GM12873 (cell line): ENCODE data around the gene FCRL6.
A peak's percentile ranks its signal among the peaks of the same experiment; 100 is the strongest.

Experiments
- CTCF ChIP-seq: IDR thresholded peaks from 2 replicates; pipeline ENCODE4 v1.5.1; 2012; ENCODE audit warnings: low read depth, mild to moderate bottlenecking, moderate library complexity, low read length, control low read depth; ENCODE audit not compliant: insufficient read depth; ENCODE audit errors: missing control alignments

The FCRL6 gene

GRCh38 chr1:159800177-159800930, 1.8 kb upstream of the FCRL6 start:
- TF ChIP-seq CTCF: no peak

DNA sequence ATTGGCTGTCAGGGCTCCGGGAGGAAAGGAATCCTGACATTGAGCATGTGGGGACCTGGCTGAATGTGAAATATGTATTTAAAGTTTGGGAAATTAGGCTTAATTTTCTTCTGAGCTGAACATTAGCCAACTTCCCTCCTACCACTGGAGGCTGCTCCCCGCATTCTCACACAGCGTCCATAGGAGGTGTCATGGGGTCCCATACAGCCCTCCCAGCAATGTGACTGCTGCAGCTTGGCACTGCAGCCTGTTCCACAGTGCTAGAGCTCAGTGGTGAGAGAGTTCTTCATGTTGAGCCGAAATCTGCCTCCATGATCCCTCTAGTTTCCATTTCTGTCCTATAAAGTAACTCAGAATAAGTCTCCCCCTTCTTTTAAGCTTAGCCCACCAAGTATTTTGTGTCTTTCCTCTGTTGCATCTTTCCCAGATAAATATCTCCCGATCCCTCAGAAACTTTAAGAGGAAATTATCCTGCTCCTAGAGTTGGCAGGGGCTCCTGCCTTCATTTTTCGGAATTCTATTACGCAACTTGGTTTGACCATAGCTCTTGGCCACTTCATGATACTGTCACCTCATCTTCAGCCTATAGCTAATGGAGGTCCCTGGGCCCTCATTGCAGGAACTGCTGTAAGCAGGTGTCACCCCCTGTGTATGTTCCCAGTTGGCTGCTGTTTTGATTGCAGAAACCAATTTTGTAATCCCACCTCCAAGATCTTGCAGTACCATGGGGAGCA, 2.0 kb downstream of the FCRL6 start:
- no peak for TF ChIP-seq CTCF

DNA sequence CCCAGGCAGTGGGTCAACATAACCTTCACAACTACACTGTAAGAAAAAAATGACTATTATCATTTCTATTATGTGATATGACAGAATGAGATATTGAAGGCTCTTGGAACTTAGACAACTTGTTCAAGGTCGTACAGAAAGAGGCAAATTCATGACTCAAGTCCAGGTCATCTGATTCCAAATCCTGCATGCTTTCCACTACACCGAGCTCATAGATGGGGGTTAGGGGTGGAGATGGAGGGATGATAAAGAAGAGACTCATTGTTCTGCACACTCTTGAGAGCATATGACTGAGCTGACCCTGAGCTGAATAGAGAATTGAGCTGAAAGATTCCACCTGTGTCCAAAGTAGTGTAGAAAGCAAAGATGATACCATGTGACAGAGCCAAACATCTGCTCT, 2.8 kb downstream of the FCRL6 start:
- TF ChIP-seq CTCF: no peak

DNA sequence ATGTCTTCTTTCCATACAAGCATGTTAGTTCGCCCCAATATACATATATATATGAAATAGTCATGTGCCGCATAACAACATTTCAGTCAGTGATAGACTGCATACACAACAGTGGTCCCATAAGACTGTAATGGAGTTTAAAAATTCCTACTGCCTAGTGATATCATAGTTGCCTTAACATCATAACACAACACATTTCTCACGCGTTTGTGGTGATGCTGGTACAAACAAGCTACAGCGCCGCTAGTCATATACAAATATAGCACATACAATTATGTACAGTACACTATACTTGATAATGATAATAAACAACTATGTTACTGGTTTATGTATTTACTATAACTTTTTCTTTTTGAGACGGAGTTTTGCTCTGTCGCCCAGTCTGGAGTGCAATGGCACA, 13.8 kb downstream of the FCRL6 start:
- no peak for TF ChIP-seq CTCF

GRCh38 chr1:159817276-159818041, 15.3 kb downstream of the FCRL6 start:
- no peak for TF ChIP-seq CTCF

- peak; percentile 80 for TF ChIP-seq CTCF
Observed at GRCh38 chr1:159821171-159821867, 19.2 kb downstream of the FCRL6 start.

GRCh38 chr1:159823406-159823805, 21.2 kb downstream of the FCRL6 start:
- TF ChIP-seq CTCF: no peak
